NT2/D1 (cell line): ENCODE results near the gene TBL1XR1.

ENCODE experiments used
- SUZ12 ChIP-seq: IDR thresholded peaks from 2 replicates; pipeline ENCODE4 v1.6.1; 2011; ENCODE audit not compliant: insufficient read length, insufficient read depth; ENCODE audit errors: extremely low read depth
- YY1 ChIP-seq: IDR thresholded peaks from 2 replicates; pipeline ENCODE4 v1.6.1; 2011; ENCODE audit not compliant: insufficient read length, insufficient read depth
- ZNF274 ChIP-seq: IDR thresholded peaks from 2 replicates; pipeline ENCODE4 v1.6.1; 2011; ENCODE audit warnings: mild to moderate bottlenecking, low read depth, low read length

GRCh38 chr3:177196008-177196455 is 1.2 kb downstream of the TBL1XR1 start:
- TF ChIP-seq YY1 (no peak), ZNF274 (no peak), SUZ12 (no peak)
